ENCODE results near the gene SKIL. TPM values are rescaled to one million over a fixed set of nuclear protein-coding genes. Genes with fewer than 3 reads are reported as not detected.

SKIL gene
- total RNA-seq, 1 donor = 95.9 TPM

DNA sequence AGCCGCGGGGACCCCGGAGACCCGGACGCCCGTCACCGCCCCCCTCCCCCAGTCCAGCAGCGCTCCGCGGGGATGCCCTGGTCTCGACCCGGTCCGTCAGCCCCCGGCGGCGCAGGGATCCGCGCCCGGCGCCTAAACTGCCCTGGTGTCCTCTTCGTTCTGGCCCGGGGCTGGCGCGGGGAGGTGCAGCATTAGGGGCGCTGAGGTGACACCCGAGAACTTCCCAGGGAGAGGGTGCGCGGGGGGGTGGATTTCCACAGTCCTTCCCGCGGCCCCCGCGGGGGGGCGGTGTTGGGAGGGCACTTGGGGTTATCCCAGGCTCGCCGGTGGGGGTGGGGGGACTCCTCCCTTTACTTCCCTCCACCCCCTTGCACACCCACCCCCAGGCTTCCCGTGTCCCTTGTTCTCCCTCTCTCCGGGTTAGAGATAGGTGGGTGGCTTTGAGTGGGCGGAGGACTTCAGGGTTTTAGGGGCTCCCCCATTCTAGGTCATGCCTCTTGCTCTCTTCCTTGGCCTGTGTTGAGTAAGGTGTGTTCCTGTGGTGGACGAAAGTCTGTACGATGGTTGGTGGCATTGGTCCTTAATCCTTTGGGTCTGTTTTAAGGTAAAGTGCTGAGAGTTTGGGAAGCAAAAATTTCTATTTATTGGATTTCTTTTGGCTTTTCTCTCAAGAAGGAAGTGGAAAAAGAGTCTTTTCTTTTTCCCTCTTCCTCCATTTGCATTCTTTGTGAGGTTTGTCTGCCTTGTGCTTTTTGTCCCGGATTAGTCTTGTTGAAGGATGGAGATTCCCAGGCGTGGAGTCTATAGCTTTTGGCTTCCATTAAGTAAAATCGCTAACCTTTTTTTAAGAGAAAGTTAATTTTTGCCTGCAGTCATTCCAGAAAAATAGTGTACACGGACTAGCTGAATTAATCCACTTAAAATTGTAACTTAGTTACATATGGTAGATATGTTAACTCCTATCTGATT lies 811 bp downstream of the SKIL start:
- TF ChIP-seq, protein P1, sequence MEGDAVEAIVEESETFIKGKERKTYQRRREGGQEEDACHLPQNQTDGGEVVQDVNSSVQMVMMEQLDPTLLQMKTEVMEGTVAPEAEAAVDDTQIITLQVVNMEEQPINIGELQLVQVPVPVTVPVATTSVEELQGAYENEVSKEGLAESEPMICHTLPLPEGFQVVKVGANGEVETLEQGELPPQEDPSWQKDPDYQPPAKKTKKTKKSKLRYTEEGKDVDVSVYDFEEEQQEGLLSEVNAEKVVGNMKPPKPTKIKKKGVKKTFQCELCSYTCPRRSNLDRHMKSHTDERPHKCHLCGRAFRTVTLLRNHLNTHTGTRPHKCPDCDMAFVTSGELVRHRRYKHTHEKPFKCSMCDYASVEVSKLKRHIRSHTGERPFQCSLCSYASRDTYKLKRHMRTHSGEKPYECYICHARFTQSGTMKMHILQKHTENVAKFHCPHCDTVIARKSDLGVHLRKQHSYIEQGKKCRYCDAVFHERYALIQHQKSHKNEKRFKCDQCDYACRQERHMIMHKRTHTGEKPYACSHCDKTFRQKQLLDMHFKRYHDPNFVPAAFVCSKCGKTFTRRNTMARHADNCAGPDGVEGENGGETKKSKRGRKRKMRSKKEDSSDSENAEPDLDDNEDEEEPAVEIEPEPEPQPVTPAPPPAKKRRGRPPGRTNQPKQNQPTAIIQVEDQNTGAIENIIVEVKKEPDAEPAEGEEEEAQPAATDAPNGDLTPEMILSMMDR (IDR thresholded peaks at IDR 0.05; ENCODE audit: insufficient read depth, low read depth, low read length) = peak; percentile 37
- peak overlapping the region; percentile 86 for H3K4me3 ChIP-seq (ENCODE audit: low read depth, low read length)
- peak; percentile 83 for DNase-seq (ENCODE audit: low read depth)

DNA sequence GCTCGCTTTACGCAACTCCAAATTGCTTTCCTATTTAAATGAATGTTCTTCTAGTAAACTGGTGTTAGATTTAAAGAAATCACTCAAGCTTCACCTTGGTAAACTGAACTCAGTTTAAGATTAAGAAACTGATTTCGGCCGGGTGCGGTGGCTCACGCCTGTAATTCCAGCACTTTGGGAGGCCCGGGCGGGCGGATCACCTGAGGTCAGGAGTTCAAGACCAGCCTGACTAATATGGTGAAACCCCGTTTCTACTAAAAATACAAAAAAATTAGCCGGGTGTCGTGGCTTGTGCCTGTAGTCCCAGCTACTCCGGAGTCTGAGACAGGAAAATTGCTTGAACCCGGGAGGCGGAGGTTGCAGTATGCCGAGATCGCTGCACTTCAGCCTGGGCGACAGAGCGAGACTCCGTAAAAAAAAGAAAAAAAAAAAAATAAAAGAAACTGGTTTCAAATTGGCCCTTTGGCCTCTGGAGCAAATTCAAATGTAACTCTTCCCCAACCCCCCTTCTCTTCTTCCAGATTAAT lies 1.7 kb downstream of the SKIL start:
- peak overlapping the region; percentile 86 for H3K4me3 ChIP-seq (ENCODE audit: low read depth, low read length)
- TF ChIP-seq, protein P1 (IDR thresholded peaks at IDR 0.05; ENCODE audit: insufficient read depth, low read depth, low read length) = no peak
- DNase-seq (ENCODE audit: low read depth) = no peak

DNA sequence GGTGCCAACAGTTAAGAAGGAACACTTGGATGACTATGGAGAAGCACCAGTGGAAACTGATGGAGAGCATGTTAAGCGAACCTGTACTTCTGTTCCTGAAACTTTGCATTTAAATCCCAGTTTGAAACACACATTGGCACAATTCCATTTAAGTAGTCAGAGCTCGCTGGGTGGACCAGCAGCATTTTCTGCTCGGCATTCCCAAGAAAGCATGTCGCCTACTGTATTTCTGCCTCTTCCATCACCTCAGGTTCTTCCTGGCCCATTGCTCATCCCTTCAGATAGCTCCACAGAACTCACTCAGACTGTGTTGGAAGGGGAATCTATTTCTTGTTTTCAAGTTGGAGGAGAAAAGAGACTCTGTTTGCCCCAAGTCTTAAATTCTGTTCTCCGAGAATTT lies 3.0 kb downstream of the SKIL start:
- no peak for DNase-seq (ENCODE audit: low read depth)
- peak overlapping the region; percentile 25 for H3K4me3 ChIP-seq (ENCODE audit: low read depth, low read length)
- TF ChIP-seq, protein P1 (IDR thresholded peaks at IDR 0.05; ENCODE audit: insufficient read depth, low read depth, low read length) = no peak

DNA sequence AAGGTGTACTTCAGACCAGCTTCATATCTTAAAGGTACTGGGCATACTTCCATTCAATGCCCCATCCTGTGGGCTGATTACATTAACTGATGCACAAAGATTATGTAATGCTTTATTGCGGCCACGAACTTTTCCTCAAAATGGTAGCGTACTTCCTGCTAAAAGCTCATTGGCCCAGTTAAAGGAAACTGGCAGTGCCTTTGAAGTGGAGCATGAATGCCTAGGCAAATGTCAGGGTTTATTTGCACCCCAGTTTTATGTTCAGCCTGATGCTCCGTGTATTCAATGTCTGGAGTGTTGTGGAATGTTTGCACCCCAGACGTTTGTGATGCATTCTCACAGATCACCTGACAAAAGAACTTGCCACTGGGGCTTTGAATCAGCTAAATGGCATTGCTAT lies 3.4 kb downstream of the SKIL start:
- peak overlapping the region; percentile 22 for H3K4me3 ChIP-seq (ENCODE audit: low read depth, low read length)
- no peak for DNase-seq (ENCODE audit: low read depth)
- TF ChIP-seq, protein P1 (IDR thresholded peaks at IDR 0.05; ENCODE audit: insufficient read depth, low read depth, low read length) = no peak

DNA sequence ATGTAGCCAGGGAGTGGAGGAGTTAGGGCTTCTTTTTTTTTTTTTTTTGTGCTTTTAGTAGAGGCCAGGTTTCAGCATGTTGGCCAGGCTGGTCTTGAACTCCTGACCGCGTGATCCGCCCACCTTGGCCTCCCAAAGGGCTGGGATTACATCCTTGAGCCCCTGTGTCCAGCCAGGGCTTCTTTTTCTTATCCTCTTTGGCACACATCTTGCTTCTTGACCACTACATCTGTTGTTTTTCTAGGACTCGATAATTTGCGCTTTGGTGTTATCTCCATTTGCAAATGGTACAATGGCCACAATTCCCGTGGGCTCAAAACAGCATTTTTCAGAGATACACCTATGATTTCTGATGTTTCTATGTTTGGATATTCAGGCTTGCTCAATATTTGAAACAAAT lies 4.2 kb downstream of the SKIL start:
- DNase-seq (ENCODE audit: low read depth) = no peak
- H3K4me3 ChIP-seq (ENCODE audit: low read depth, low read length) = peak overlapping the region; percentile 22
- TF ChIP-seq, protein P1 (IDR thresholded peaks at IDR 0.05; ENCODE audit: insufficient read depth, low read depth, low read length) = no peak

DNA sequence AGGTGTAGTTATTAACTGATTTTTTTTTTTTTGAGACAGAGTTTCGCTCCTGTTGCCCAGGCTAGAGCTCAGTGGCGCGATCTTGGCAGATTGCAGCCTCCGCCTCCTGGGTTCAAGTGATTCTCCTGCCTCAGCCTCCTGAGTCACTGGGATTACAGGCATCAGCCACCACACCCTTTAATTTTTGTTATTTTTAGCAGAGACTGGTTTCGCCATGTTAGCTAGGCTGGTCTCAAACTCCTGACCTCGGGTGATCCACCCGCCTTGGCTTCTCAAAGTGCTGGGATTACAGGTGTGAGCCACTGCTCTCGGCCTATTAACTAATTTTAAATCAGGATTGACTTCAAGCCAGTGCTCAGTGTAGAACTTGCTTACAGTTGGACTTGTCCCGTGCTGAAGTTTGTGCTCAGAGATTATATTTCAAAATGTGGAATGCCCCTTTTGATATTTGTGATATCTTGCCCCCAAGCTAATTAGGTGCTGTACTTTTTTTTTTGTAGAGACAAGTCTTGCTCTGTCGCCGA lies 6.0 kb downstream of the SKIL start:
- TF ChIP-seq, protein P1 (IDR thresholded peaks at IDR 0.05; ENCODE audit: insufficient read depth, low read depth, low read length) = no peak
- DNase-seq (ENCODE audit: low read depth) = no peak
- no peak overlapping the region for H3K4me3 ChIP-seq (ENCODE audit: low read depth, low read length)

All from fibroblast of villous mesenchyme (primary cell).